ENCODE measurements around the gene SF3B4. TPM values are rescaled to one million over a fixed set of nuclear protein-coding genes. Genes with fewer than 3 reads are reported as not detected.
"Not testable (repeated sequence)": the region's sequence is repeated elsewhere in the genome, so short reads cannot be mapped to it uniquely, and the experiment has no call there.

The SF3B4 gene
- total RNA-seq, 1 donor from 2014 or later, result 26.4 TPM

DNA sequence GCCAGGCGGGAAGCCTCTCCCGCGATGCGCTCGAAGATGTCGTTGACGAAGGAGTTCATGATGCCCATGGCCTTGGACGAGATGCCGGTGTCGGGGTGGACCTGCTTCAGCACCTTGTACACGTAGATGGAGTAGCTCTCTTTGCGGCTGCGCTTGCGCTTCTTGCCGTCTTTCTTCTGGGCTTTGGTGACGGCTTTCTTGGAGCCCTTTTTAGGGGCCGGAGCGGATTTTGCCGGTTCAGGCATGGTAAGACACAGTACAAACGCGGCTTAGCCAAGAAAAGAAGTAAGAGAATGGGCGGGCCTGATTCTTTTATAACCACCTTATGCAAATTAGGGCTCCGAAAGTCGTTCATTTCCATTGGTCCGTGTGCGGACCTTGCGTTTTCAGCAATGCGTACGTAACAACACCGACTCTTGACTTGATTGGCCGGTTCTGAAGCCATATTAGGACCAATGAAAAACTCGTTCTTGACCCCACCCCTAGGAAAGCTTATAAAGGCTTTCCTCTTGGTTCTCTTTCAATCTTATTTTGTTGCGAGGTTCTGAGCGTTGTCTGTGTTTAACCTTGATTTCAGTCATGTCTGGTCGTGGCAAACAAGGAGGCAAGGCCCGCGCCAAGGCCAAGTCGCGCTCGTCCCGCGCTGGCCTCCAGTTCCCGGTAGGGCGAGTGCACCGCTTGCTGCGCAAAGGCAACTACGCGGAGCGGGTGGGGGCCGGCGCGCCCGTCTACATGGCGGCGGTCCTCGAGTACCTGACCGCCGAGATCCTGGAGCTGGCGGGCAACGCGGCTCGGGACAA, 41.0 kb downstream of the SF3B4 start:
- Histone ChIP-seq H3K4me2 (peak overlapping the region; percentile 94), H3K9ac (peak overlapping the region; percentile 68), H3K79me2 (ENCODE audit: low read depth) (peaks cover 28% of the 10 kb centered on the region), H3K27ac (peak overlapping the region; percentile 97), H3K9me3 (ENCODE audit: low read depth) (no peaks in the 10 kb centered on the region), H3K36me3 (no peaks in the 10 kb centered on the region), H2AFZ (replicated peaks) (no peak overlapping the region), H3K4me1 (peaks cover 20% of the 10 kb centered on the region), H3K27me3 (no peaks in the 10 kb centered on the region), H3F3A (ENCODE audit: low read depth) (peaks cover 54% of the 10 kb centered on the region), H4K20me1 (ENCODE audit: low read depth) (peaks cover 26% of the 10 kb centered on the region), H3K4me3 (peak overlapping the region; percentile 82)
- H3K27ac Mint-ChIP-seq, result no peak overlapping the region
- H3K36me3 Mint-ChIP-seq, result no peaks in the 10 kb centered on the region
- H3K9me3 Mint-ChIP-seq, result no peaks in the 10 kb centered on the region
- no peak overlapping the region for H3K4me3 Mint-ChIP-seq
- peak; percentile 97 for DNase-seq (ENCODE audit: low spot score)
- no peaks in the 10 kb centered on the region for H3K27me3 Mint-ChIP-seq (ENCODE audit: insufficient read depth, low read depth)
- no peak for TF ChIP-seq EZH2 (IDR thresholded peaks at IDR 0.05)
- no peak for TF ChIP-seq EZH2phosphoT487 (IDR thresholded peaks at IDR 0.05)
- TF ChIP-seq CTCF (IDR thresholded peaks at IDR 0.05), result no peak
- H3K4me1 Mint-ChIP-seq, result peaks cover 4% of the 10 kb centered on the region

GRCh38 chr1:149886121-149886395, 41.5 kb downstream of the SF3B4 start:
- not testable (repeated sequence) for H3K4me3 Mint-ChIP-seq; H3K27me3 Mint-ChIP-seq (ENCODE audit: insufficient read depth, low read depth); DNase-seq (ENCODE audit: low spot score); H3K9me3 Mint-ChIP-seq; H3K27me3 ChIP-seq; H3K4me1 Mint-ChIP-seq; H2AFZ ChIP-seq (replicated peaks); H3K36me3 Mint-ChIP-seq; H3K36me3 ChIP-seq; H3K9me3 ChIP-seq (ENCODE audit: low read depth); H3K27ac Mint-ChIP-seq
- Histone ChIP-seq H3K4me2 (peak overlapping the region; percentile 94), H3K4me3 (peak overlapping the region; percentile 82), H3F3A (ENCODE audit: low read depth) (peaks cover 54% of the 10 kb centered on the region), H3K27ac (peak overlapping the region; percentile 97), H4K20me1 (ENCODE audit: low read depth) (peaks cover 26% of the 10 kb centered on the region), H3K79me2 (ENCODE audit: low read depth) (peaks cover 28% of the 10 kb centered on the region), H3K9ac (peak overlapping the region; percentile 54), H3K4me1 (peaks cover 20% of the 10 kb centered on the region)

DNA sequence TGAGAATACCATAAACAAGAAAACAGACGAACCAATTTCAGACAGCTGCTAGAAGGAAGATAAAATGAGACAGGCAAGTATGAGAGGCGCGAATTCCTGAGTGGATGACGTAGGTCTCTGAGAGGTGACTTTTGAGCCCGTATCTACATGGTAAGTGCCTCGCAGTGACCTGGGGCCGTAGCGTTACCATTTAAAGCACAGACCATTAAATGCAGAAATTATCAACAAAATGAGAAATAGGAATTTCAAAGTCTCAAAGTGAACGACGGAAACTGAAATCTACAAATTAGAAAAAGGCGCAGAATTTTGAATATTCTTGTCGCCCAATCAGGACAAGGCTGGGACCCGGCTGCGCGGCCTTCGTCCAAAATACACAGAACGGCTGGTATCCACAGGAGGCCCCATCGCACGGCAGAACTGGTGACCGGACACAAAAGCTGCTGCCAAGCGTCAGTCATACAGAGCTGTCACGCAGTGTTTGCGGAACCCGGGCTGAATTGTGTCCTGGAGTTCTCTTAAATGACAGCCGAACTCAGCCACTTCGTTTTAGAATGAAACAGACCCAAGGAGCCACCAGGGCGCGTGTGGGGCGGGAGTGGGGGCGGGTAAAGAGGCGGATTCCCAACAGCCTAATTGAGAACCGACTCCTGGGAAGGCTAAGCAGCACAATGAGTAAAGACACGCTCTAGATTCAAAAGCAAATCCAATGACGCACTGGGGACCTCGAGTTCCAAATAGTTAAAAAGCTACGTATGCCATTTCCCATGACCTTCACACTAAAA, 42.1 kb downstream of the SF3B4 start:
- Mint-ChIP-seq H3K27ac (no peak overlapping the region), H3K36me3 (no peaks in the 10 kb centered on the region), H3K9me3 (no peaks in the 10 kb centered on the region), H3K27me3 (ENCODE audit: insufficient read depth, low read depth) (no peaks in the 10 kb centered on the region), H3K4me1 (peaks cover 4% of the 10 kb centered on the region), H3K4me3 (no peak overlapping the region)
- Histone ChIP-seq H4K20me1 (ENCODE audit: low read depth) (peaks cover 26% of the 10 kb centered on the region), H3K27ac (peak overlapping the region; percentile 97), H2AFZ (replicated peaks) (no peak overlapping the region), H3F3A (ENCODE audit: low read depth) (peaks cover 54% of the 10 kb centered on the region), H3K27me3 (no peaks in the 10 kb centered on the region), H3K4me2 (peak overlapping the region; percentile 94), H3K9me3 (ENCODE audit: low read depth) (no peaks in the 10 kb centered on the region), H3K4me1 (peaks cover 20% of the 10 kb centered on the region), H3K36me3 (no peaks in the 10 kb centered on the region), H3K79me2 (ENCODE audit: low read depth) (peaks cover 28% of the 10 kb centered on the region), H3K9ac (peak overlapping the region; percentile 54), H3K4me3 (peak overlapping the region; percentile 82)
- TF ChIP-seq EZH2phosphoT487 (IDR thresholded peaks at IDR 0.05) (no peak), CTCF (IDR thresholded peaks at IDR 0.05) (no peak), EZH2 (IDR thresholded peaks at IDR 0.05) (no peak)
- peak; percentile 86 for DNase-seq (ENCODE audit: low spot score)
